ENCODE data around the gene RABGAP1L. TPM values are rescaled to one million over a fixed set of nuclear protein-coding genes. Genes with fewer than 3 reads are reported as not detected.

RABGAP1L gene
- total and polyA plus RNA-seq, 2 of the 4 experiments (the other 2 are of a cell fraction) = 7.9 to 26.7 TPM

DNA sequence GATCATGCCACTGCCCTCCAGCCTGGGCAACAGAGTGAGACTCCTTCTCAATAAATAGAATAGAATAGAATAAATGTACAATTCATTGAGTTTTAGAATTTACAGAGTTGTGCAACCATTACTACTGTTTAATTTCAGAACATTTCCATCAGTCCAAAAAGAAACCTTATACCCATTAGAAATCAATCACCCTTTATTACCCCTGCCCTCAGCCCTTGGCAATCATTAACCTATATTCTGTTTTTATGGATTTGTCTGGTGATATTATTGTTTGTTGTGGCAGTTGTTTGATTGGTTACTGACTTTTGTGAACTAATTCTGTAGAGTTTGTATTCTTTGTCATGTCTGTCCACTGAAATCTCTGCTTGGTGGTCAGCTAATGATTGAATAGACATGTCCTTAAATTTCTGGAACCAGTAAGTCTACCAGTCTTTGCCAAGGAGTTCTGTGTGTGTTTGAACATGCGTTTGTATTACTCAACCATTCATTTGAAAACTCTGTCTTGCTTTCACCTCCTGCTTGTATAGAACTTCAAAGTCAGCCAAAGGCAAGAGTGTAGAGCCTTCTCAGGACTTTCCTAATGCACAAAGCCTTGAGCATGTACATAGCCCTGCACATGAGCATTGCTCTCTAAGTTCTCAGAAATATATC lies 497.2 kb downstream of the RABGAP1L start:
- Histone ChIP-seq H3K36me3 (ENCODE audit: control insufficient read depth, insufficient read depth, low read length) (no peaks in the 10 kb centered on the region), H3K4ac (ENCODE audit: low read depth, low read length) (no peak overlapping the region), H3K9me1 (ENCODE audit: insufficient read depth, low read length) (no peaks in the 10 kb centered on the region), H3K79me1 (ENCODE audit: low read depth in 1 of 2, low read length in 2 of 2) (no peaks in the 10 kb centered on the region), H2AK5ac (ENCODE audit: low read depth, low read length) (no peak overlapping the region), H3K27ac (ENCODE audit: insufficient read depth, low read length) (no peak overlapping the region), H4K8ac (ENCODE audit: low read depth in 2 of 2, low read length in 2 of 2) (no peak overlapping the region), H3K4me3 (ENCODE audit: insufficient read depth, low read depth, low read length) (no peak overlapping the region), H3K14ac (replicated peaks; ENCODE audit: low read depth, low read length) (no peak overlapping the region), H3K9ac (ENCODE audit: low read depth, low read length) (no peak overlapping the region), H2BK20ac (ENCODE audit: low read depth, low read length) (no peak overlapping the region), H4K91ac (ENCODE audit: insufficient read depth, low read depth, low read length) (no peak overlapping the region), H2AFZ (replicated peaks; ENCODE audit: low read length, poor library complexity) (no peak overlapping the region), H4K5ac (ENCODE audit: low read depth, low read length) (no peak overlapping the region), H3K4me2 (ENCODE audit: low read depth, low read length) (no peak overlapping the region), H3K9me3 (ENCODE audit: control insufficient read depth, insufficient read depth, low read length) (no peaks in the 10 kb centered on the region), H3K18ac (ENCODE audit: low read depth, low read length) (no peak overlapping the region), H3K27me3 (ENCODE audit: control insufficient read depth, insufficient read depth, low read length) (no peaks in the 10 kb centered on the region), H4K20me1 (ENCODE audit: insufficient read depth, low read length) (no peaks in the 10 kb centered on the region), H2BK120ac (ENCODE audit: low read depth, low read length) (no peak overlapping the region), H2AK9ac (replicated peaks; ENCODE audit: low read depth, low read length, poor library complexity) (no peak overlapping the region), H3K56ac (ENCODE audit: extremely low read depth, insufficient read depth, low read length) (no peak overlapping the region), H2BK15ac (ENCODE audit: low read depth, low read length) (no peak overlapping the region), H3K23ac (ENCODE audit: low read depth, low read length) (no peak overlapping the region), H2BK5ac (ENCODE audit: low read depth, low read length, poor library complexity, severe bottlenecking) (no peak overlapping the region), H3K4me1 (ENCODE audit: control insufficient read depth, insufficient read depth, low read length) (no peaks in the 10 kb centered on the region)
- TF ChIP-seq FOS (IDR thresholded peaks at IDR 0.05; ENCODE audit: low read depth, low read length) (no peak), MAZ (IDR thresholded peaks at IDR 0.05; ENCODE audit: borderline replicate concordance, low read depth, low read length) (no peak), SMC3 (IDR thresholded peaks at IDR 0.05; ENCODE audit: low read depth, low read length) (no peak)
- dilution Hi-C loops (cut with HindIII; ENCODE audit: low sequenced_read_pairs, unreplicated experiment) (no loop called here), in situ Hi-C loops (cut with MboI; ENCODE audit: low sequenced_read_pairs) (no loop called here), intact Hi-C loops (cut with micrococcal nuclease) (no loop called here)
- ATAC-seq (ENCODE audit: low read depth) = no peak
- CTCF ChIA-PET = interaction anchor here (0.5 kb wide), 1 partner anchor 407 kb away, joined by 3 read pairs; no protein-coding TSS in a partner anchor
- no CpG with 5 or more reads among the region's 1 CpG for WGBS, 2 experiments (ENCODE audit: extremely low coverage in 2 of 2, insufficient read length in 1 of 2)
- DNase-seq = no peak
- BruUV-seq (replicated peaks) = no TSS peak
- POLR2A ChIA-PET (ENCODE audit: unreplicated experiment) = no interaction called here
